DMS114 treated with DMSO at 0.1 percent for 48 hours (cell line): ENCODE data around the gene SPATA31A3.
"Not testable (repeated sequence)": the region's sequence is repeated elsewhere in the genome, so short reads cannot be mapped to it uniquely, and the experiment has no call there.

Source experiments
- DNase-seq: peaks from one replicate; lab custom pipeline; 2025; ENCODE audit not compliant: unreplicated experiment; lab: John Stamatoyannopoulos, UW

Gene SPATA31A3

DNA sequence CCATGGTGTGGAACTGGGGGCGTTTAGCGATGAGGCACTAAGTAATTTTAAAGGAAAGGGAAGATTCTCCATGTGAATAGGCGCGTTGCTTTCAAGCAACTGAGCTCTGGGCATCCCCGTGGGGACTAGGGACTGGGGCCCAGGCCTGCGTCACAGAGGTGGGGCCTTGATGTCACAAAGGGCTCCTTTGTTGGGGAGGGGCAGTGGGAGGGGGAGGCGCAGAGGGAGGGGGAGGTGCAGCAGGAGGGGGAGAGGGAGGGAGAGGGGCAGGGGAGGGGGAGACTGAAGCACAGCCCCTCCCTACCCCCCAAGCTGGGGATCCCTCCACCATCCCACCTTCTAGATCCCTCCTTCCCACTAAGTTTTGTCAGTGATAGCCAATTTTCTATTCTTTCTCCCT lies at the start of gene SPATA31A3:
Gene SPATA31A3, minus strand, starts transcription at position 101 of the 400 bp plus-strand sequence. Its CDS starts 29 bp downstream, at position 72.
- DNase-seq: not testable (repeated sequence)

DNA sequence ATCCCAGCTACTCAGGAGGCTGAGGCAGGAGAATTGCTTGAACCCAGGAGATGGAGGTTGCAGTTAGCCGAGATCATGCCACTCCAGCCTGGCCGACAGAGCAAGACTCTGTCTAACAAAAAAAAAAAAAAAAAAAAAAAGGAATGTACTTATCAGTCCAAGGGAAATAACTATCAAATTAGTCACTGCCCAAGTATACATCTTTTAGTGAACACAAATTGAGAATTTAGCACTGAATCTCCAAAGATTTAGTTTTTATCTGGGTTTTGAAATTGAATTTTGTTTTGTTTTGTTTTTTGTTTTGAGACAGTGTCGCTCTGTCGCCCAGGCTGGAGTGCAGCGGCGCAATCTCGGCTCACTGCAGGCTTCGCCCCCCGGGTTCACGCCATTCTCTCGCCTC lies 39.8 kb downstream of the SPATA31A3 start:
- DNase-seq: not testable (repeated sequence)

DNA sequence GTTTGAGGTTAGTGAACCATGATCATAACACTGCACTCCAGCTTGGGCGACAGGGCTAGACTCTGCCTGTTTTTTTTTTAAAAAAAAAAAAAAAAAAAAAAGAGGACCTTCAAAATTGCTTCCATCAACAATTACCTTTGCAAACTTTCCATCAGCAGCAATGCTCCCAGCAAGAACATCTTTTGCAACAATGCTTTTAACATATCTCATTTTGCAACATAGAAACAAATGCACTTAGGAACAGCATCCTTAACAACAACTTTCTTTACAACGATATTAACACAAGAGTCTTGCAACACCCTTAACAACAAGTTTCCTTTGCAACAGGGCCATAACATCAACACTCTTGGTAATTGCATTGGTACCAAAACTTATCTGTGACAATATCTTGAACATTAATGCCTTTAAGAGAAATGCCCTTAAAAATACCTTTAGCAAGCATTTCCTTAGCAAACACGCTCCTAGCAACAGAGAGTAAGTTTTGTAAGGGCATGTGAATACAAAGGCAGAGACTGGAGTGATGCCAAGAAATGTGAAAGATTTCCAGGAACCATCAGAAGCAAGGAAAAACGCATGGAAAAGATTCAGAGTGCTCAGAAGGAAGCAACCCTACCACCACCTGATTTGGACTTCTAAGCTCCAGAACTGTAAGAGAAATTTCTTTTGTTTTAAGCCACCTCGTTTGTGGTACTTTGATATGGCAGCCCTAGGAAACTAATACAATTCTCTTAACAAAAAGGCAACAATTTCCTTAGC lies 49.8 kb downstream of the SPATA31A3 start:
- DNase-seq: not testable (repeated sequence)

DNA sequence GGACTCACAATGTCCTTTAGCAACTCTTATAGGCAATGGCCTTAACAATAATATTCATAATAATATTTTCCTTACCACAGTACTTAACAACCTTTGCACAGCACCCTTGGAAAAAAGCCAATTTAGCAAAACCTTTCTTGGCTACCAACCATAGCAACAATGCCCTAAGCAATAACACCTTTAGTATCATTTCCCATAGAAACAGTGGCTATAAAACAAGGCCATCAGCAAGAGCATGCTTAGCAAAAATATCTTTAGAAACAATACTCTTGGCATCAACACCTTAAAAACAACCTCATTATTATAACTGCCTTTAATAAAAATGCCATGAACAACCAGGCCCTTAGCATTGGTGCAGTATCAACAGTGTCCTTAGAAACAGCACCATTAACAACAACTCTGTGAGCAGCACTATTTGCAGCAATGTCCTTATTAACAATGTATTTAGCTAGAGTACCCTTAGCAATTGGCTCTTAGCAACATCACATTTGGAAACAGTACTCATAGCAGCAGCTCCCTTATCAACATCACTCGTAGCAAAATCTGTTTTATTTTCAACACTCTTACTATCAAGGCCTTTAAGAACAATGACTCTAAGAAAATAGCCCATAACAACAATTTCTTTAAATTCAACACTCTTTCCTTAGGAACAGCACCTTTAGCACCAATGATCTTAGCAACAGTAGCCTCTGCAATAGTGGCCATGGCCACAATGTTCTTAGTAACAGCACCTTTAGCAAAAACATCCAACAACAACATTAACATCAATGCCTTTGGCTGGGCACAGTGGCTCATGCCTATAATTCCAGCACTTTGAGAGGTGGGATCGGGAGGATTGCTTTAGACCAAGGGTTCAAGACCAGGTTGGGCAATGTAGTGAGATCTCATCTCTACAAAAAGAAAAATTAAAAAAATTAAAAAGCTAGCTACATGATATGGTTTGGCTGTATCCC lies 52.2 kb downstream of the SPATA31A3 start:
- not testable (repeated sequence) for DNase-seq

DNA sequence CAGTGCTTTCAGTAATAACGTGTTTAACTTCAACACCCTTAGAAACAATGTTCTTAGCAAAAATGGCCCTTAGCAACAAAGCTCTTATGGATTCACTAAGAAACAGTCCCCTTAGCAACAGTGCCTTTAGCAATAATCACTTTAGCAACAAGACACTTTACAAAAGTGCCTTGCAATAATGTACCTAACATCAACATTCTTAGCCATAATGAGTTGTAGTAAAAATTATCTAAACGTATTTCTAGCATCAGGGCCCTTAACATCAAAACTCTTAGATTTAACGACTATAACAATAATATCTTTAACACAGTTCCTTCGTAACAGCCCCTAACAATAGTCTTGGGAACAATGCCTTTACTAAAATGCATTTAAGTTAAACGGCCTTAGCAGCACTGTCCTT lies 54.0 kb downstream of the SPATA31A3 start:
- not testable (repeated sequence) for DNase-seq

DNA sequence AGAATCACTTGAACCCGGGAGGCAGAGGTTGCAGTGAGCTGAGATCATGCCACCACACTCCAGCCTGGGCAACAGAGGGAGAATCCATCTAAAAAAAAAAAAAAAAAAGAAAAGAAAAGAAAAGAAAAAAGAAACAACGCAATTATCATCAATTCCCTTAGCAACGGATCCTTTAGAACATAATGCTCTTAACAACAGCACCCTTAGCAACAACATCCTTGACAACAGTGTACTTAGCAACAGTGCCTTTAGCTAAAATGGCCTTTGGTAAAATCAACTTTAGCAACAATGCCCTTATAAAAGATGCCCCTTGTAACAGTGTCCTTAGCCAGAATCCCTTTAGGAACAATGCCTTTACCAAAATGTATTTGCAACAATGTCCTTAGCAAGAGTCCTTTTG lies 54.7 kb downstream of the SPATA31A3 start:
- not testable (repeated sequence) for DNase-seq
